ENCODE measurements around the gene FOXA3. TPM values are rescaled to one million over a fixed set of nuclear protein-coding genes. Genes with fewer than 3 reads are reported as not detected.

Gene FOXA3
- total RNA-seq, 1 donor from 2014 or later: 0.59 TPM

DNA sequence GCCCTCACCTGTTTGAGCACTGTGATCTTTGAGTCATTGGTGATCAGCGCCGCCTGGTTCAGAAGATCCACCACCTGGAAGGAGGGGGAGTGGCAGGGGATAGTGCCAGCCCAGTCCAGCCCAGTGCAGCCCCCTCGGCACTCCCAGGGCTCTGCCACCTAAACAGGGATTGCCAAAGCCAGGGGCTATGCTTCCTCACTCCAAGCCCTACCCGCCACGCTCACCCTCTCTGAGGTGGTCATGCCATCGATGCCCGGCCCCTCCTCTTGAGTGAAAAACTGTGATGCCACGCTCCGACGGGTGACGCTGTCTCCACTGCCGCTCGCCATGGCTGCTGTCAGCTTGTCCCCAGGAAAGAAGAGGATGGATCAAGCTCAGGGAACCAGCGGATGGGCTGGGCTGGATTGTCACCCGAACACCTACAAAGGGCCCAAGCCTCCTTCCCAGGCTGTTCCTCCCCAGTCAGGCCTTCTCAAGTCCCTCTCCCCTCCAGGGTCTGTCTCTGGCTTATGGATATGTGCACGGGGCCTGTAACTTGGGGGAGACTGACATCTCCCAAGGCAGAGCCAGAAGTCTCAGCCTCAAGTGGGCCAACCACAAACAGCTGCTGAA lies 9.9 kb upstream of the FOXA3 start:
- Mint-ChIP-seq H3K27me3 (ENCODE audit: low read depth, unreplicated experiment) (no peaks in the 10 kb centered on the region), H3K27ac (ENCODE audit: unreplicated experiment) (no peak overlapping the region), H3K36me3 (ENCODE audit: low read depth, unreplicated experiment) (peaks cover 27% of the 10 kb centered on the region), H3K4me3 (ENCODE audit: unreplicated experiment) (no peak overlapping the region), H3K9me3 (ENCODE audit: unreplicated experiment) (no peaks in the 10 kb centered on the region), H3K4me1 (ENCODE audit: low read depth, unreplicated experiment) (peaks cover 3% of the 10 kb centered on the region)
- Histone ChIP-seq H3K79me2 (ENCODE audit: insufficient read depth, low read length) (peaks cover 38% of the 10 kb centered on the region), H4K20me1 (ENCODE audit: insufficient read depth, low read length) (peaks cover 45% of the 10 kb centered on the region), H3K4me3 (ENCODE audit: insufficient read depth, low read depth, low read length) (no peak overlapping the region), H3K27ac (ENCODE audit: low read depth, low read length) (no peak overlapping the region), H3K27me3 (ENCODE audit: insufficient read depth, low read length) (no peaks in the 10 kb centered on the region), H3K36me3 (ENCODE audit: insufficient read depth, low read length) (peaks cover 31% of the 10 kb centered on the region), H3K4me2 (ENCODE audit: low read length) (no peak overlapping the region), H3K4me1 (ENCODE audit: insufficient read depth, low read length) (no peaks in the 10 kb centered on the region), H2AFZ (ENCODE audit: low read depth, low read length) (no peak overlapping the region), H3K9me3 (ENCODE audit: insufficient read depth, low read depth, low read length) (no peaks in the 10 kb centered on the region), H3K9ac (ENCODE audit: low read length) (no peak overlapping the region)
- DNase-seq (ENCODE audit: low read depth) (no peak), FAIRE-seq (no peak)
- no peak for TF ChIP-seq EZH2 (IDR thresholded peaks at IDR 0.05; ENCODE audit: insufficient read depth, low read length)
- TF ChIP-seq, protein P1, sequence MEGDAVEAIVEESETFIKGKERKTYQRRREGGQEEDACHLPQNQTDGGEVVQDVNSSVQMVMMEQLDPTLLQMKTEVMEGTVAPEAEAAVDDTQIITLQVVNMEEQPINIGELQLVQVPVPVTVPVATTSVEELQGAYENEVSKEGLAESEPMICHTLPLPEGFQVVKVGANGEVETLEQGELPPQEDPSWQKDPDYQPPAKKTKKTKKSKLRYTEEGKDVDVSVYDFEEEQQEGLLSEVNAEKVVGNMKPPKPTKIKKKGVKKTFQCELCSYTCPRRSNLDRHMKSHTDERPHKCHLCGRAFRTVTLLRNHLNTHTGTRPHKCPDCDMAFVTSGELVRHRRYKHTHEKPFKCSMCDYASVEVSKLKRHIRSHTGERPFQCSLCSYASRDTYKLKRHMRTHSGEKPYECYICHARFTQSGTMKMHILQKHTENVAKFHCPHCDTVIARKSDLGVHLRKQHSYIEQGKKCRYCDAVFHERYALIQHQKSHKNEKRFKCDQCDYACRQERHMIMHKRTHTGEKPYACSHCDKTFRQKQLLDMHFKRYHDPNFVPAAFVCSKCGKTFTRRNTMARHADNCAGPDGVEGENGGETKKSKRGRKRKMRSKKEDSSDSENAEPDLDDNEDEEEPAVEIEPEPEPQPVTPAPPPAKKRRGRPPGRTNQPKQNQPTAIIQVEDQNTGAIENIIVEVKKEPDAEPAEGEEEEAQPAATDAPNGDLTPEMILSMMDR (IDR thresholded peaks at IDR 0.05; ENCODE audit: insufficient read depth, low read depth, low read length): no peak

DNA sequence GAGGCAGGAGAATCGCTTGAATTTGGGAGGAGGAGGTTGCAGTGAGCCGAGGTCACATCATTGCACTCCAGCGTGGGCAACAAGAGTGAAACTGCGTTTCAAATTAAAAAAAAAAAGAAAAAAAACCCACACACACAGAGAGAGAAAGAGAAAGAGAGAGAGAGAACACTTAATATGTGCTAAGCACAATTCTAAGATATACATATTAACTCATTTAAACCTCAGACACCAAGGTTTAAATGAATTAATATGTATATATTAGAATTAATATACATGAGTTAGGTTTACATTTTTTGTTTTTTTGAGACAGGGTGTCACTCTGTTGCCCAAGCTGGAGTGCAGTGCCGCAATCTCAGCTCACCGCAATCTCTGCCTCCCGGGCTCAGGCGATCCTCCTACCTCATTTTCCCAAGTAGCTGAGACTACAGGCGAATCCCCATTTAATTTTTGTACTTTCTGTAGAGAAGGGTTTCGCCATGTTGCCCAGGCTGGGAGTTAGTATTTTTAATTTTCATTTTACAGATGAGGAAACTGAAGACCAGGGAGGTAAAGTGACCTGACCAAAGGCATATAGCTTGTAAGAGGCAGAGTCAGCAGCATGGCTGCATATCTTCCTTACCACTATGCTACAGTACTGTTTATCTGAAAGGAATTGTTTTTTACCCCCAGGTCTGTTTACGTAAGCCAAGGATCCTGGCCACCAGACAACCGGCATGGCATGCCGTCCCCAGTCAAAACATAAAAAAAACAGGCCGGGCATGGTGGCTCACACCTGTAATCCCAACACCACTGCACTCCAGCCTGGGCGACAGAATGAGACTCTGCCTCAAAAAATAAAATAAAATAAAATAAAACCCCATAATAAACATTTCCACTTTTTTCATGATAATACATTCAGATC lies 3.5 kb upstream of the FOXA3 start:
- Histone ChIP-seq H3K4me1 (ENCODE audit: insufficient read depth, low read length) (peaks cover 3% of the 10 kb centered on the region), H3K9ac (ENCODE audit: low read length) (no peak overlapping the region), H3K9me3 (ENCODE audit: insufficient read depth, low read depth, low read length) (no peaks in the 10 kb centered on the region), H3K27ac (ENCODE audit: low read depth, low read length) (no peak overlapping the region), H2AFZ (ENCODE audit: low read depth, low read length) (no peak overlapping the region), H4K20me1 (ENCODE audit: insufficient read depth, low read length) (peaks cover 26% of the 10 kb centered on the region), H3K27me3 (ENCODE audit: insufficient read depth, low read length) (peaks cover 20% of the 10 kb centered on the region), H3K36me3 (ENCODE audit: insufficient read depth, low read length) (peaks cover 8% of the 10 kb centered on the region), H3K4me2 (ENCODE audit: low read length) (no peak overlapping the region), H3K79me2 (ENCODE audit: insufficient read depth, low read length) (peaks cover 60% of the 10 kb centered on the region), H3K4me3 (ENCODE audit: insufficient read depth, low read depth, low read length) (no peak overlapping the region)
- Mint-ChIP-seq H3K9me3 (ENCODE audit: unreplicated experiment) (no peaks in the 10 kb centered on the region), H3K27me3 (ENCODE audit: low read depth, unreplicated experiment) (peaks cover 18% of the 10 kb centered on the region), H3K36me3 (ENCODE audit: low read depth, unreplicated experiment) (peaks cover 4% of the 10 kb centered on the region), H3K27ac (ENCODE audit: unreplicated experiment) (peak overlapping the region; percentile 27), H3K4me3 (ENCODE audit: unreplicated experiment) (peak overlapping the region; percentile 74), H3K4me1 (ENCODE audit: low read depth, unreplicated experiment) (peaks cover 2% of the 10 kb centered on the region)
- DNase-seq (ENCODE audit: low read depth) (no peak), FAIRE-seq (no peak)
- no peak for TF ChIP-seq EZH2 (IDR thresholded peaks at IDR 0.05; ENCODE audit: insufficient read depth, low read length)
- TF ChIP-seq, protein P1 (IDR thresholded peaks at IDR 0.05; ENCODE audit: insufficient read depth, low read depth, low read length): no peak
